Subcutaneous adipose tissue (tissue), 4 donors: ENCODE data around the gene ZNF785. TPM values are rescaled to one million over a fixed set of nuclear protein-coding genes. Genes with fewer than 3 reads are reported as not detected.

Experiments used
- small RNA-seq: library from RNA; depleted of rRNA; stranded (forward); fragments of <200 nt; gene quantifications from one replicate; pipeline ENCODE3, GENCODE V24; 2016
- total RNA-seq, 4 donors: library from RNA; depleted of rRNA; stranded (reverse); fragments of >200 nt; gene quantifications; one replicate each; pipeline ENCODE4 v1.1.0, GENCODE V29; 2016
- TF ChIP-seq, protein P1 (sequence below): fragments of 450-650 bp; IDR thresholded peaks from one replicate; pipeline ENCODE4 v1.5.1; 2016; ENCODE audit warnings: low read depth, mild to moderate bottlenecking, control low read depth, antibody characterized with exemption, moderate library complexity

Gene ZNF785
- total RNA-seq, 4 donors from 2014 or later: 2.9 to 8.4 (median 6.6) TPM

GRCh38 chr16:30532285-30533145 lies 53.0 kb downstream of the ZNF785 start:
- TF ChIP-seq, protein P1, sequence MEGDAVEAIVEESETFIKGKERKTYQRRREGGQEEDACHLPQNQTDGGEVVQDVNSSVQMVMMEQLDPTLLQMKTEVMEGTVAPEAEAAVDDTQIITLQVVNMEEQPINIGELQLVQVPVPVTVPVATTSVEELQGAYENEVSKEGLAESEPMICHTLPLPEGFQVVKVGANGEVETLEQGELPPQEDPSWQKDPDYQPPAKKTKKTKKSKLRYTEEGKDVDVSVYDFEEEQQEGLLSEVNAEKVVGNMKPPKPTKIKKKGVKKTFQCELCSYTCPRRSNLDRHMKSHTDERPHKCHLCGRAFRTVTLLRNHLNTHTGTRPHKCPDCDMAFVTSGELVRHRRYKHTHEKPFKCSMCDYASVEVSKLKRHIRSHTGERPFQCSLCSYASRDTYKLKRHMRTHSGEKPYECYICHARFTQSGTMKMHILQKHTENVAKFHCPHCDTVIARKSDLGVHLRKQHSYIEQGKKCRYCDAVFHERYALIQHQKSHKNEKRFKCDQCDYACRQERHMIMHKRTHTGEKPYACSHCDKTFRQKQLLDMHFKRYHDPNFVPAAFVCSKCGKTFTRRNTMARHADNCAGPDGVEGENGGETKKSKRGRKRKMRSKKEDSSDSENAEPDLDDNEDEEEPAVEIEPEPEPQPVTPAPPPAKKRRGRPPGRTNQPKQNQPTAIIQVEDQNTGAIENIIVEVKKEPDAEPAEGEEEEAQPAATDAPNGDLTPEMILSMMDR: no peak

Small RNAs within 50 kb of the gene (small RNA-seq; reads per million reads assigned to genes)
- gene AC093249.1 (not detected), gene AC093249.4 (not detected)

Other genes starting within 250 kb of the ZNF785 start
- 10 to 100 TPM; 17.4 to 36.4 (median 30.5) TPM for gene CD2BP2, start 230.4 kb downstream of the ZNF785 start, total RNA-seq
- gene TBC1D10B, start 215.2 kb downstream of the ZNF785 start, total RNA-seq: 10 to 100 TPM; 16.8 to 44.6 (median 18.8) TPM
- not detected for gene MYL11, start 210.9 kb downstream of the ZNF785 start, total RNA-seq
- gene SEPTIN1, start 203.1 kb downstream of the ZNF785 start, total RNA-seq: 1 to 10 TPM in 3 of 4 donors, under 1 TPM in 1; 0.33 to 4.4 (median 1.8) TPM
- gene ZNF48, start 190.3 kb downstream of the ZNF785 start, total RNA-seq: 1 to 10 TPM; 2.1 to 5.7 (median 2.7) TPM
- 10 to 100 TPM in 3 of 4 donors, 1 to 10 TPM in 1; 8.2 to 18.6 (median 14.2) TPM for gene ZNF771, start 178.1 kb downstream of the ZNF785 start, total RNA-seq
- 10 to 100 TPM in 3 of 4 donors, 1 to 10 TPM in 1; 8.8 to 20.1 (median 15.2) TPM for gene DCTPP1, start 155.7 kb downstream of the ZNF785 start, total RNA-seq
- 10 to 100 TPM; 27.7 to 42.3 (median 29.4) TPM for gene SEPHS2, start 139.8 kb downstream of the ZNF785 start, total RNA-seq
- gene ITGAL, start 113.0 kb downstream of the ZNF785 start, total RNA-seq: 10 to 100 TPM in 1 of 4 donors, 1 to 10 TPM in 3; 1.3 to 16.5 (median 4.1) TPM
- 10 to 100 TPM; 11.7 to 43.9 (median 19.2) TPM for gene ZNF768, start 59.1 kb downstream of the ZNF785 start, total RNA-seq
- gene ZNF747, start 50.8 kb downstream of the ZNF785 start, total RNA-seq: 10 to 100 TPM in 2 of 4 donors, 1 to 10 TPM in 2; 7.8 to 12.1 (median 10.1) TPM
- 10 to 100 TPM in 1 of 4 donors, 1 to 10 TPM in 3; 3.6 to 11.3 (median 4.9) TPM for gene ZNF764, start 27.3 kb downstream of the ZNF785 start, total RNA-seq
- 10 to 100 TPM; 15.1 to 24.7 (median 17.0) TPM for gene ZNF688, start 14.0 kb downstream of the ZNF785 start, total RNA-seq
- gene ZNF689, start 24.7 kb upstream of the ZNF785 start, total RNA-seq: 1 to 10 TPM; 5.3 to 9.8 (median 7.4) TPM
- gene PRR14, start 65.3 kb upstream of the ZNF785 start, total RNA-seq: 10 to 100 TPM; 16.0 to 46.0 (median 22.1) TPM
- 10 to 100 TPM in 3 of 4 donors, 1 to 10 TPM in 1; 8.0 to 25.8 (median 16.3) TPM for gene FBRS, start 72.7 kb upstream of the ZNF785 start, total RNA-seq
- gene SRCAP, start 113.5 kb upstream of the ZNF785 start, total RNA-seq: 10 to 100 TPM; 14.1 to 33.7 (median 20.0) TPM
- gene PHKG2, start 162.7 kb upstream of the ZNF785 start, total RNA-seq: 10 to 100 TPM; 17.8 to 27.5 (median 21.6) TPM
- 1 to 10 TPM in 3 of 4 donors, not detected in 1; 1.9 to 6.2 (median 2.7) TPM for gene CFAP119, start 176.4 kb upstream of the ZNF785 start, total RNA-seq
- gene RNF40, start 176.6 kb upstream of the ZNF785 start, total RNA-seq: 10 to 100 TPM; 37.8 to 78.7 (median 54.2) TPM
- 10 to 100 TPM in 1 of 4 donors, 1 to 10 TPM in 3; 6.6 to 13.4 (median 9.0) TPM for gene ZNF629, start 201.5 kb upstream of the ZNF785 start, total RNA-seq